ENCODE results near the gene DHX8.
A peak's percentile ranks its signal among the peaks of the same experiment; 100 is the strongest.
"Not testable (repeated sequence)": the region's sequence is repeated elsewhere in the genome, so short reads cannot be mapped to it uniquely, and the experiment has no call there.

Gene DHX8

GRCh38 chr17:43462569-43462968, 21.2 kb upstream of the DHX8 start:
- H3K36me3 ChIP-seq (ENCODE audit: control insufficient read depth, insufficient read depth, low read length, severe bottlenecking); H3K27me3 ChIP-seq (replicated peaks; ENCODE audit: control insufficient read depth, insufficient read depth, low read length); DNase-seq (ENCODE audit: low read depth); H3K9me3 ChIP-seq (ENCODE audit: control insufficient read depth, low read length); H3K4me3 ChIP-seq (ENCODE audit: low read length); H3K9ac ChIP-seq (ENCODE audit: low read length): not testable (repeated sequence)
- peaks cover 38% of the 10 kb centered on the region for H3K4me1 ChIP-seq (ENCODE audit: control insufficient read depth, insufficient read depth, low read length)

- H3K9ac ChIP-seq (ENCODE audit: low read length), result no peak overlapping the region
- H3K4me1 ChIP-seq (ENCODE audit: control insufficient read depth, insufficient read depth, low read length), result peaks cover 38% of the 10 kb centered on the region
- H3K27me3 ChIP-seq (replicated peaks; ENCODE audit: control insufficient read depth, insufficient read depth, low read length), result no peaks in the 10 kb centered on the region
- H3K9me3 ChIP-seq (ENCODE audit: control insufficient read depth, low read length), result no peaks in the 10 kb centered on the region
- DNase-seq (ENCODE audit: low read depth), result no peak
- H3K36me3 ChIP-seq (ENCODE audit: control insufficient read depth, insufficient read depth, low read length, severe bottlenecking), result no peaks in the 10 kb centered on the region
- no peak overlapping the region for H3K4me3 ChIP-seq (ENCODE audit: low read length)
Observed at GRCh38 chr17:43463241-43463640, 20.5 kb upstream of the DHX8 start.

- Histone ChIP-seq H3K4me3 (ENCODE audit: low read length) (no peak overlapping the region), H3K4me1 (ENCODE audit: control insufficient read depth, insufficient read depth, low read length) (peaks cover 45% of the 10 kb centered on the region), H3K9me3 (ENCODE audit: control insufficient read depth, low read length) (no peaks in the 10 kb centered on the region), H3K9ac (ENCODE audit: low read length) (no peak overlapping the region), H3K36me3 (ENCODE audit: control insufficient read depth, insufficient read depth, low read length, severe bottlenecking) (no peaks in the 10 kb centered on the region), H3K27me3 (replicated peaks; ENCODE audit: control insufficient read depth, insufficient read depth, low read length) (no peaks in the 10 kb centered on the region)
- DNase-seq (ENCODE audit: low read depth), result no peak
Observed at GRCh38 chr17:43464046-43464445, 19.7 kb upstream of the DHX8 start.

GRCh38 chr17:43465049-43465448, 18.7 kb upstream of the DHX8 start:
- no peak overlapping the region for H3K4me3 ChIP-seq (ENCODE audit: low read length)
- no peaks in the 10 kb centered on the region for H3K27me3 ChIP-seq (replicated peaks; ENCODE audit: control insufficient read depth, insufficient read depth, low read length)
- DNase-seq (ENCODE audit: low read depth), result no peak

GRCh38 chr17:43467981-43468581, 15.7 kb upstream of the DHX8 start:
- no peaks in the 10 kb centered on the region for H3K9me3 ChIP-seq (ENCODE audit: control insufficient read depth, low read length)
- peak overlapping the region; percentile 71 for H3K9ac ChIP-seq (ENCODE audit: low read length)
- peak overlapping the region; percentile 42 for H3K4me3 ChIP-seq (ENCODE audit: low read length)
- no peaks in the 10 kb centered on the region for H3K36me3 ChIP-seq (ENCODE audit: control insufficient read depth, insufficient read depth, low read length, severe bottlenecking)
- peaks cover 53% of the 10 kb centered on the region for H3K4me1 ChIP-seq (ENCODE audit: control insufficient read depth, insufficient read depth, low read length)
- H3K27me3 ChIP-seq (replicated peaks; ENCODE audit: control insufficient read depth, insufficient read depth, low read length), result no peaks in the 10 kb centered on the region
- DNase-seq (ENCODE audit: low read depth), result peak; percentile 96

More at GRCh38 chr17:43465049-43465448, 18.7 kb upstream of the DHX8 start:
- Histone ChIP-seq H3K4me1 (ENCODE audit: control insufficient read depth, insufficient read depth, low read length) (peaks cover 53% of the 10 kb centered on the region), H3K9me3 (ENCODE audit: control insufficient read depth, low read length) (no peaks in the 10 kb centered on the region), H3K9ac (ENCODE audit: low read length) (no peak overlapping the region), H3K36me3 (ENCODE audit: control insufficient read depth, insufficient read depth, low read length, severe bottlenecking) (no peaks in the 10 kb centered on the region)

GRCh38 chr17:43468691-43469139, 15.1 kb upstream of the DHX8 start:
- no peaks in the 10 kb centered on the region for H3K36me3 ChIP-seq (ENCODE audit: control insufficient read depth, insufficient read depth, low read length, severe bottlenecking)
- H3K27me3 ChIP-seq (replicated peaks; ENCODE audit: control insufficient read depth, insufficient read depth, low read length), result no peaks in the 10 kb centered on the region
- no peaks in the 10 kb centered on the region for H3K9me3 ChIP-seq (ENCODE audit: control insufficient read depth, low read length)
- H3K4me3 ChIP-seq (ENCODE audit: low read length), result peak overlapping the region; percentile 42
- peak overlapping the region; percentile 71 for H3K9ac ChIP-seq (ENCODE audit: low read length)
- DNase-seq (ENCODE audit: low read depth), result peak; percentile 75
- peaks cover 53% of the 10 kb centered on the region for H3K4me1 ChIP-seq (ENCODE audit: control insufficient read depth, insufficient read depth, low read length)

- Histone ChIP-seq H3K4me3 (ENCODE audit: low read length) (peak overlapping the region; percentile 42), H3K9me3 (ENCODE audit: control insufficient read depth, low read length) (no peaks in the 10 kb centered on the region), H3K27me3 (replicated peaks; ENCODE audit: control insufficient read depth, insufficient read depth, low read length) (no peaks in the 10 kb centered on the region), H3K4me1 (ENCODE audit: control insufficient read depth, insufficient read depth, low read length) (peaks cover 50% of the 10 kb centered on the region), H3K9ac (ENCODE audit: low read length) (peak overlapping the region; percentile 71), H3K36me3 (ENCODE audit: control insufficient read depth, insufficient read depth, low read length, severe bottlenecking) (no peaks in the 10 kb centered on the region)
- peak; percentile 82 for DNase-seq (ENCODE audit: low read depth)
Observed at GRCh38 chr17:43469145-43469544, 14.6 kb upstream of the DHX8 start.

- H3K36me3 ChIP-seq (ENCODE audit: control insufficient read depth, insufficient read depth, low read length, severe bottlenecking), result no peaks in the 10 kb centered on the region
- H3K4me1 ChIP-seq (ENCODE audit: control insufficient read depth, insufficient read depth, low read length), result peaks cover 29% of the 10 kb centered on the region
- no peak overlapping the region for H3K4me3 ChIP-seq (ENCODE audit: low read length)
- no peak for DNase-seq (ENCODE audit: low read depth)
- no peak overlapping the region for H3K9ac ChIP-seq (ENCODE audit: low read length)
- H3K27me3 ChIP-seq (replicated peaks; ENCODE audit: control insufficient read depth, insufficient read depth, low read length), result no peaks in the 10 kb centered on the region
- H3K9me3 ChIP-seq (ENCODE audit: control insufficient read depth, low read length), result no peaks in the 10 kb centered on the region
Observed at GRCh38 chr17:43471585-43472160, 12.1 kb upstream of the DHX8 start.

GRCh38 chr17:43475494-43476089, 8.2 kb upstream of the DHX8 start:
- H3K9me3 ChIP-seq (ENCODE audit: control insufficient read depth, low read length), result no peaks in the 10 kb centered on the region
- no peak for DNase-seq (ENCODE audit: low read depth)
- H3K27me3 ChIP-seq (replicated peaks; ENCODE audit: control insufficient read depth, insufficient read depth, low read length), result no peaks in the 10 kb centered on the region

GRCh38 chr17:43476306-43476705, 7.5 kb upstream of the DHX8 start:
- not testable (repeated sequence) for H3K27me3 ChIP-seq (replicated peaks; ENCODE audit: control insufficient read depth, insufficient read depth, low read length); H3K36me3 ChIP-seq (ENCODE audit: control insufficient read depth, insufficient read depth, low read length, severe bottlenecking); H3K9me3 ChIP-seq (ENCODE audit: control insufficient read depth, low read length); H3K9ac ChIP-seq (ENCODE audit: low read length); H3K4me3 ChIP-seq (ENCODE audit: low read length); DNase-seq (ENCODE audit: low read depth)
- H3K4me1 ChIP-seq (ENCODE audit: control insufficient read depth, insufficient read depth, low read length), result peaks cover 18% of the 10 kb centered on the region

More at GRCh38 chr17:43475494-43476089, 8.2 kb upstream of the DHX8 start:
- Histone ChIP-seq H3K4me3 (ENCODE audit: low read length) (no peak overlapping the region), H3K36me3 (ENCODE audit: control insufficient read depth, insufficient read depth, low read length, severe bottlenecking) (no peaks in the 10 kb centered on the region), H3K4me1 (ENCODE audit: control insufficient read depth, insufficient read depth, low read length) (peaks cover 18% of the 10 kb centered on the region), H3K9ac (ENCODE audit: low read length) (no peak overlapping the region)

GRCh38 chr17:43477832-43478634, 5.7 kb upstream of the DHX8 start:
- Histone ChIP-seq H3K4me3 (ENCODE audit: low read length) (peak overlapping the region; percentile 29), H3K36me3 (ENCODE audit: control insufficient read depth, insufficient read depth, low read length, severe bottlenecking) (no peaks in the 10 kb centered on the region), H3K27me3 (replicated peaks; ENCODE audit: control insufficient read depth, insufficient read depth, low read length) (no peaks in the 10 kb centered on the region), H3K9ac (ENCODE audit: low read length) (peak overlapping the region; percentile 51), H3K9me3 (ENCODE audit: control insufficient read depth, low read length) (no peaks in the 10 kb centered on the region), H3K4me1 (ENCODE audit: control insufficient read depth, insufficient read depth, low read length) (peaks cover 21% of the 10 kb centered on the region)
- no peak for DNase-seq (ENCODE audit: low read depth)
